GM12891 (cell line): Measurements from ENCODE around the gene RHOBTB3.

Source experiments
- DNase-seq: peaks from one replicate; pipeline ENCODE4 v3.0.0; 2011; ENCODE audit warnings: low spot score; ENCODE audit not compliant: insufficient read length
- FAIRE-seq: peaks from 2 replicates; lab custom pipeline; 2011; peaks lifted over from hg19 to GRCh38; lab: Jason Lieb, UNC
- PAX5 ChIP-seq: IDR thresholded peaks from 2 replicates; pipeline ENCODE4 v1.6.1; 2011; ENCODE audit warnings: low read length, moderate library complexity, mild to moderate bottlenecking; ENCODE audit not compliant: insufficient read depth, severe bottlenecking
- POLR2A ChIP-seq: IDR thresholded peaks from 2 replicates; pipeline ENCODE4 v1.6.1; 2011; ENCODE audit warnings: low read depth, low read length, control low read depth
- POLR2AphosphoS5 ChIP-seq: IDR thresholded peaks from 2 replicates; pipeline ENCODE4 v1.6.1; 2011; ENCODE audit warnings: low read depth, low read length, control low read depth
- POU2F2 ChIP-seq: IDR thresholded peaks from 2 replicates; pipeline ENCODE4 v1.6.1; 2011; ENCODE audit warnings: low read depth, mild to moderate bottlenecking, control low read depth, low read length, moderate library complexity
- SPI1 ChIP-seq: IDR thresholded peaks from 2 replicates; pipeline ENCODE4 v1.6.1; 2011; ENCODE audit warnings: low read depth, low read length, control low read depth
- TAF1 ChIP-seq: IDR thresholded peaks from 2 replicates; pipeline ENCODE4 v1.6.1; 2011; ENCODE audit warnings: low read depth, low read length, control low read depth

RHOBTB3 gene

GRCh38 chr5:95731571-95732554, 727 bp downstream of the RHOBTB3 start:
- peak; percentile 56 for TF ChIP-seq SPI1
- 0 out of 2 replicates have a peak, but pooled peaks have one; percentile 8 for TF ChIP-seq POLR2A
- TF ChIP-seq TAF1: no peak
- no peak for DNase-seq
- FAIRE-seq: peak; percentile 79

- TF ChIP-seq POLR2AphosphoS5 (no peak), PAX5 (no peak), POU2F2 (no peak), SPI1 (no peak), POLR2A (no peak), TAF1 (no peak)
- DNase-seq (no peak), FAIRE-seq (no peak)
Observed at GRCh38 chr5:95733107-95733665, 2.0 kb downstream of the RHOBTB3 start.

DNA sequence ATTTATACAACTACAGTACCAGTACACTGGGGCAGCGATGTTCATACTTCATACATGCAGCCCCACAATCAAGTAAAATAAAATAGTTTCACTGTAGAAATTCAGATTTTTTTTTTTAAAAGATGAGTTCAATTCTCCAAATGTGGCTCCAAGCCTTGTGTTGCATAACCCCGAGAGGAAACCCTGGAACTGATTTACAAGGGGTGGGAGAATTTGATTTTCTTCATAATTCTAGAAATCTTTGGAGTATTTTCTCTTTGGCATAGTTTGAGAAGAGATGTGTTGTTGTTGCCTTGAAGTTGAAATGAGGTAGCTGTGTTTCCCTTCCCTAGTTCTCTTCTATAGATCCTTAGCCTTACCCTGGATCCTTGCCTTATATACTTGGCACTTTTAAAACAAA, 3.1 kb downstream of the RHOBTB3 start:
- TF ChIP-seq POU2F2: no peak
- TF ChIP-seq POLR2A: no peak
- TF ChIP-seq PAX5: no peak
- TF ChIP-seq POLR2AphosphoS5: no peak
- no peak for TF ChIP-seq SPI1
- FAIRE-seq (no peak), DNase-seq (no peak)

GRCh38 chr5:95734906-95735305, 3.8 kb downstream of the RHOBTB3 start:
- FAIRE-seq (peak; percentile 31), DNase-seq (no peak)
- TF ChIP-seq SPI1: no peak
- TF ChIP-seq POLR2A: no peak
- no peak for TF ChIP-seq POU2F2

DNA sequence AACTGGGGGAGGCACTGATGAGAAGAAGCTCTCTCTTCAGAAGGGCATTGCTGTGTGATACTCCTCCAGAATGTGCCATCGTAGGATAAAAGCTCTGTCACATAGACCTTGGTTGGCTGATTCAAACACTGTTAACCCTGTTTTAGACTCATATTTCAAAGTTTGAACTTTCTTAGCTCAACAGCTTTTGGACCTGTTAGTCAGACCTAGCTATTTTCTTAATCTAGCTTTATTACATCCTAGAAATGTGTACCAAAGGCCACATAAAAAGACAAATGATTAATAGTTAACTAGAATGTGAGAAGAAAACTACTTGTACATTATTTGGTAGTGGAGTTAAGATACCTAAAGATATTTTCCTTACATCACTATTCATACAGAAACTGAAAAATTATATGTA, 4.3 kb downstream of the RHOBTB3 start:
- FAIRE-seq: no peak

GRCh38 chr5:95738072-95738471, 6.9 kb downstream of the RHOBTB3 start:
- no peak for FAIRE-seq
- DNase-seq: no peak
- TF ChIP-seq SPI1 (no peak), POLR2AphosphoS5 (no peak), TAF1 (no peak), POLR2A (no peak), PAX5 (no peak), POU2F2 (no peak)

More for the DNA sequence above, 4.3 kb downstream of the RHOBTB3 start:
- DNase-seq: no peak
- TF ChIP-seq POLR2AphosphoS5: no peak
- TF ChIP-seq TAF1: no peak
- no peak for TF ChIP-seq POU2F2
- TF ChIP-seq PAX5: no peak
- TF ChIP-seq SPI1: no peak
- TF ChIP-seq POLR2A: no peak

GRCh38 chr5:95738834-95739233, 7.7 kb downstream of the RHOBTB3 start:
- FAIRE-seq (no peak), DNase-seq (no peak)
- no peak for TF ChIP-seq PAX5
- no peak for TF ChIP-seq POLR2A
- TF ChIP-seq SPI1: no peak

DNA sequence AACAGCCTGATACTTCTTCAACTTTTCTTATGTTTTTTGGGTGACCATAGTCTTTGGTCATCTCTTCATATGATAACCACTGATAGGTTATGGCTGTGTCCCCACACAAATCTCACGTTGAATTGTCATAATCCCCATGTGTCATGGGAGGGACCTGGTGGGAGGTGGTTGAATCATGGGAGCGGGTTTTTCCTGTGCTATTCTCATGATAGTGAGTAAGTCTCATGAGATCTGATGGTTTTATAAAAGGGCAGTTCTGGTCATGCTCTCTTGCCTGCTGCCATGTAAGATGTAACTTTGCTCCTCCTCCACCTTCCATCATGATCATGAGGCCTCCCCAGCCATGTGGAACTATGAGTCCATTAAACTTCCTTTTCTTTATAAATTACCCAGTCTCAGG, 8.7 kb downstream of the RHOBTB3 start:
- DNase-seq (no peak), FAIRE-seq (no peak)
- no peak for TF ChIP-seq POLR2A
- no peak for TF ChIP-seq PAX5

- TF ChIP-seq TAF1 (no peak), POLR2AphosphoS5 (no peak), SPI1 (no peak), PAX5 (no peak), POLR2A (no peak), POU2F2 (no peak)
- no peak for DNase-seq
- no peak for FAIRE-seq
Observed at GRCh38 chr5:95741458-95741857, 10.3 kb downstream of the RHOBTB3 start.

DNA sequence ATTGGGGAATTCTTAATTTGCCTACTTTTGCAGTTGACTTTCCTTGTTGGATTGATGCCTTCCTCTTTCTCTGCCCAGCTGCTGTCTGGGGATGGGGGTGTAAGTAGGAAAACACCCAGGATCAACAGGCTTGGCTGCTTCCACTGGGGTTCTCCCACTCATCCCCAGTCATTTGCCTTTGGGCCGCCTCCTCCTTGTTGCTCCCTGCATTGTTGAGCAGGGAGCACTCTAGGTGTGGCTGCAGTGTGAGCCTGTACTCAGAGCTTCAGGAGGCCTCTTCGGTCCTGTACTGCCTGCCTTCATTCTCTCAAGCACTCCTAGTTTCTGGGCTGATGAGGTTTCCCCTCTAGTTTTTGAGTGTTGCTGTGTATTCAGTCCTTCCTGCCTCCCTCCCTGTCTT, 12.1 kb downstream of the RHOBTB3 start:
- no peak for TF ChIP-seq POU2F2
- TF ChIP-seq POLR2A: no peak
- no peak for TF ChIP-seq SPI1
- no peak for TF ChIP-seq TAF1
- no peak for TF ChIP-seq PAX5
- TF ChIP-seq POLR2AphosphoS5: no peak
- no peak for FAIRE-seq
- no peak for DNase-seq
